Central memory CD8-positive, alpha-beta T cell (primary cell): ENCODE results near the gene NOL4L.
A peak's percentile ranks its signal among the peaks of the same experiment; 100 is the strongest.

Source experiments
- ATAC-seq: fragments of 150-1000 bp; cut with Tn5 transposase; replicated peaks from 2 replicates; pipeline ENCODE4 v1.10.0; 2022; ENCODE audit warnings: mild to moderate bottlenecking, moderate FRiP score, moderate number of reproducible peaks; ENCODE audit not compliant: poor library complexity, severe bottlenecking; ENCODE audit errors: extremely low read depth
- DNase-seq, 2 donors: peaks; one replicate each; pipeline ENCODE4 v3.0.0; 2021; ENCODE audit warnings: low spot score in 2 of 2
- H3K27ac Mint-ChIP-seq: one replicate; pipeline ENCODE4 v1.8.0; 2022; ENCODE audit warnings: low read depth, mild to moderate bottlenecking, moderate library complexity, mixed read lengths
- H3K27me3 Mint-ChIP-seq: one replicate; pipeline ENCODE4 v1.8.0; 2022; ENCODE audit warnings: mixed read lengths
- H3K36me3 Mint-ChIP-seq: one replicate; pipeline ENCODE4 v1.8.0; 2022; ENCODE audit warnings: mild to moderate bottlenecking, moderate library complexity, mixed read lengths; ENCODE audit not compliant: insufficient read depth
- H3K4me1 Mint-ChIP-seq: one replicate; pipeline ENCODE4 v1.8.0; 2022; ENCODE audit warnings: mixed read lengths
- H3K4me3 Mint-ChIP-seq: one replicate; pipeline ENCODE4 v1.8.0; 2022; ENCODE audit warnings: mild to moderate bottlenecking, moderate library complexity, mixed read lengths
- H3K9me3 Mint-ChIP-seq: one replicate; pipeline ENCODE4 v1.8.0; 2022; ENCODE audit warnings: mixed read lengths

Gene NOL4L

DNA sequence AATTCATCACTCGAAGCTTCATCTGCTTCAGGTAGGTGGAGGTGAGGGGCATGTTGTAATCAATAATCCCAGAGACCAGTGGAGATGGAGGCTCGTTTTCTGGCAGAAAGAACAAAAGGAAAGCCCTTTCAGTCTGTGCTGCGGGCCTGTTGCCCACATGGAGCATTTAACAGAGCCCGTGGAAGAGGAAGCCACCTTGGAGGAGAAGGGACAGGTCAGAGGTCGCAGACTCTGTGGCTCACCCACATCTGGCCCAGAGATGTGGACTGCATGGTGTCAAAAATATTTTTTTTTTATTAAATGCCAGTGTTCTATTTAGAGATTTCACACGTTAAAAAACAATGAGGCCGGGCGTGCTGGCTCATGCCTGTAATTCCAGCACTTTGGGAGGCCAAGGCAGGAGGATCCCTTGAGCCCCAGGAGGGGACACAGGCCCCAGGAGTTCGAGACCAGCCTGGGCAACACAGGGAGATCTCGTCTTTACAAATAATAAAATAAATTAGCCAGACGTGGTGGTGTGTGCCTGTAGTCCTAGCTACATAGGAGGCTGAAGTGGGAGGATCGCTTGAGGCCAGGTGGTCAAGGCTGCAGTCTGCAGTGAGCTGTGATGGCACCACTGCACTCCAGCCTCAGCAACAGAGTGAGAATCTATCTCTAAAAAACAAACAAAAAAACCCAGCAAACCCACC is 73.6 kb downstream of the NOL4L start:
- Mint-ChIP-seq H3K36me3 (peaks cover 23% of the 10 kb centered on the region), H3K4me1 (peaks cover 57% of the 10 kb centered on the region), H3K27ac (peak overlapping the region; percentile 84), H3K9me3 (no peaks in the 10 kb centered on the region), H3K4me3 (peak overlapping the region; percentile 67), H3K27me3 (no peaks in the 10 kb centered on the region)
- ATAC-seq (no peak), DNase-seq (no peak)

DNA sequence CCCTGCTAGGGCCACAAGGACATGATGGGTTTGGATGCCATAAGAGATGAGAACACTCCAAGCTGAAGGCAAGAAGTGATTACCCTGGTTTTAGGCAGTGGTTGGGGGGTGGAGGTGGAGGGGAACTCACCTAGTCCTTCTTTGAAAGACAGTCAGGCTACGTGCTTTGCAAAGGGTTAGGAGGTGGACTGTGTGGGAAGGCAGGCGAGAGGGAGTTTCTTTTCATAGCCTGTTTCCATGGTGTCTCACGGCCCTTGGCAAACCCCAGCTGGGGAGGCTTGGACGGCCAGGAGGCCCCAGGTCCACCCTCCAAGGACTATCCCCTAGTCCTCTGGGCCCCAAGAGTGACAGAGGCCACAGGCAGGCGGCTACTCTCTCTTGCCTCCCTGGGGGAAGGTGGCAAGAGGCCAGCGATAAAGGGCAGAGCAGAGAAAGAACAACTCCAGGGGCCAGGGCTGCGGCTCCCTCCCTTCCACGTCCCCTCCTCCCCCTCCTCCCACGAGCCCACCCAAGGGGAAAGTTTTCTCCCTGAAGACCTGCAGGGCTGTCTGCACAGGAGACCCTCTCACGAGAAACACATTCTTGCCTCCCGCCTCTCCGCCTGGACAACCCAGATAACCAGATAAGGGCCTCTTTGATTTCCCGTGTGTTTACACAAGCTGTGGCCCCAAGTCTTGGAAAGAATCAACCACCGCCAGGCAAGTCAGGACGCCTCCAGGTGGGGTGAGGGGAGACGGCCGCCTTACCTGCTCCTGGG is 74.4 kb downstream of the NOL4L start:
- ATAC-seq (peak; percentile 14), DNase-seq (no peak)
- Mint-ChIP-seq H3K27ac (peak overlapping the region; percentile 84), H3K4me1 (peaks cover 50% of the 10 kb centered on the region), H3K4me3 (peak overlapping the region; percentile 67), H3K27me3 (no peaks in the 10 kb centered on the region), H3K9me3 (no peaks in the 10 kb centered on the region), H3K36me3 (peaks cover 21% of the 10 kb centered on the region)

GRCh38 chr20:32510120-32510600 is 75.0 kb downstream of the NOL4L start:
- H3K27ac Mint-ChIP-seq, result peak overlapping the region; percentile 81
- H3K9me3 Mint-ChIP-seq, result no peaks in the 10 kb centered on the region
- peaks cover 21% of the 10 kb centered on the region for H3K36me3 Mint-ChIP-seq
- no peak for DNase-seq
- H3K4me3 Mint-ChIP-seq, result peak overlapping the region; percentile 67
- H3K27me3 Mint-ChIP-seq, result no peaks in the 10 kb centered on the region
- ATAC-seq, result peak; percentile 20
- H3K4me1 Mint-ChIP-seq, result peaks cover 45% of the 10 kb centered on the region

GRCh38 chr20:32509639-32510066 is 75.5 kb downstream of the NOL4L start:
- DNase-seq (peak; percentile 43), ATAC-seq (peak; percentile 80)
- Mint-ChIP-seq H3K27me3 (no peaks in the 10 kb centered on the region), H3K36me3 (peaks cover 19% of the 10 kb centered on the region), H3K27ac (peak overlapping the region; percentile 81), H3K4me3 (peak overlapping the region; percentile 67), H3K9me3 (no peaks in the 10 kb centered on the region), H3K4me1 (peaks cover 40% of the 10 kb centered on the region)

DNA sequence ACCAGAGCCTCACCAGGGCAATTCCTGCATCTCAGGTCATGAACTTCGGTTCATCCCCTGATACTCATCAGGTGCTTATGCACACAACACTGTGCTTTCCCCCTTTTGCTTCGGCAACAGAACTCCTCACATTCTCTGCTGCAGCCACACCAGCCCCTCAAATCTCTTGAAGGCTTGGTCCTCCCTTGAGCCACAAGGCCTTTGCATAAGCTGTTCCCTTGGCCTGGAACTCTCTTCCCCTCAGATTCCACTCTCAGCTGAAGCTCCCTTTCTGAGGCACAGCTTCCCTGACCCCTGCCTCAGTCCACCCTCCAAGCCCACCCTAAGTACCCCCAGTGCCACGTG is 76.4 kb downstream of the NOL4L start:
- Mint-ChIP-seq H3K27me3 (no peaks in the 10 kb centered on the region), H3K9me3 (no peaks in the 10 kb centered on the region), H3K4me3 (no peak overlapping the region), H3K36me3 (peaks cover 22% of the 10 kb centered on the region), H3K27ac (peak overlapping the region; percentile 81), H3K4me1 (peaks cover 41% of the 10 kb centered on the region)
- ATAC-seq (no peak), DNase-seq (no peak)

DNA sequence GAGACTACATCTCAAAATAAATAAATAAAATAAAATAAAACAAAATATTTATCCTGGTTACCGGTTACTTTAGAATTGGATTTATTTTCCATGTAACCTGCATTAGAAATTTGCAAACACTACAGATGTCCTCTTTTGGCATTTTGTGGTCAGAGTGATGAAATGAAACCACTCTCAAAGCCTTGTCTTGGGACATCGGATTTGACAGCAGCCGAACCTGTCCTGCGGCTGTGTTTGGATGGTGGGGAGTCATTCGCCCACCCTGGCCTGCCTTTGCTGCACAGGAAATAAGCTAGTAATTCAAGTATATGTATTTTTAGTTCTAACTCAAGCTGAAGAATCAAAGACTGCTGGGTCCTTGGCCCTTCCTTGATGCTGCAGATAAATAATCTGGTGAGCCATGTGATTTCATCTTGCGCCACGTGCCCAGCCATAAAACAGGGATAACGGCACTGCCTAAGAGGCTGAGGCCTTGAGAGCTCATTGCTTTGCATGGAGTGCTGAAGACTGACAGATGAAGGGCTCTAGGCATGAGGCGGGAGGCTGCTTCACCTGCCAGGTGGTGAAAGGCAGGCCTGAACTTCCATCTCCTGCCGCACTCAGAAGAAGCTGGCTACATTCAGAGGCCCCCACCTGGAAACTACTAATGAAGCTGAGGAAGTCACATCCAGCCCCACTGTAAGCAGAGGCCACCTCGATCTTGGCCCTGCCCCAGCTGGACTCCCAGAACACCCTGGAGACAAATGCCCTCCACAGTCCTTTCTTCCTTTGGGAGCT is 76.9 kb downstream of the NOL4L start:
- no peak for ATAC-seq
- H3K4me1 Mint-ChIP-seq, result peaks cover 42% of the 10 kb centered on the region
- no peak overlapping the region for H3K27ac Mint-ChIP-seq

DNA sequence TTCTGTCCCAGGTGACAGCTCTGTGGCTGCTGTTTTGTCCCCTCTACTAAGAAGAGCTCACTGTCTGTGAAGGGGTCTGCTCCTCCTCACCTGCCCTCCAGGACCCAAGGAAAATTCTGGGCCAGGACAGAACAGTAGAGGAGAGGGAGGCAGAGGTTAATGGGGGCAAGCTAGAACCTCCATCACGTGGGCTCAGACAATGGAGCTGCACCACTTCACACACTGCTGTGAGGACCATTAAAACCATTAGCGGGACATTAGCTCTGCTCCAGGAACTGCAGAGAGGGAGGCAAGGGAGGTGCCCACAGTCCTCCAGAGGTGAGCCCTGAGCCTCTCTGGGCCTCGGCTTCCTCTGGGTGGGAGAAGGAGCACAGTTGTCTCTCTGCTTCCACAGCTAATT is 78.4 kb downstream of the NOL4L start:
- DNase-seq, result no peak
- Mint-ChIP-seq H3K36me3 (peaks cover 21% of the 10 kb centered on the region), H3K27ac (peak overlapping the region; percentile 35), H3K27me3 (no peaks in the 10 kb centered on the region), H3K9me3 (no peaks in the 10 kb centered on the region), H3K4me1 (peaks cover 39% of the 10 kb centered on the region), H3K4me3 (no peak overlapping the region)
- ATAC-seq, result no peak

More for the DNA sequence above, 76.9 kb downstream of the NOL4L start:
- no peak for DNase-seq
- Mint-ChIP-seq H3K36me3 (peaks cover 24% of the 10 kb centered on the region), H3K4me3 (no peak overlapping the region), H3K9me3 (no peaks in the 10 kb centered on the region), H3K27me3 (no peaks in the 10 kb centered on the region)

DNA sequence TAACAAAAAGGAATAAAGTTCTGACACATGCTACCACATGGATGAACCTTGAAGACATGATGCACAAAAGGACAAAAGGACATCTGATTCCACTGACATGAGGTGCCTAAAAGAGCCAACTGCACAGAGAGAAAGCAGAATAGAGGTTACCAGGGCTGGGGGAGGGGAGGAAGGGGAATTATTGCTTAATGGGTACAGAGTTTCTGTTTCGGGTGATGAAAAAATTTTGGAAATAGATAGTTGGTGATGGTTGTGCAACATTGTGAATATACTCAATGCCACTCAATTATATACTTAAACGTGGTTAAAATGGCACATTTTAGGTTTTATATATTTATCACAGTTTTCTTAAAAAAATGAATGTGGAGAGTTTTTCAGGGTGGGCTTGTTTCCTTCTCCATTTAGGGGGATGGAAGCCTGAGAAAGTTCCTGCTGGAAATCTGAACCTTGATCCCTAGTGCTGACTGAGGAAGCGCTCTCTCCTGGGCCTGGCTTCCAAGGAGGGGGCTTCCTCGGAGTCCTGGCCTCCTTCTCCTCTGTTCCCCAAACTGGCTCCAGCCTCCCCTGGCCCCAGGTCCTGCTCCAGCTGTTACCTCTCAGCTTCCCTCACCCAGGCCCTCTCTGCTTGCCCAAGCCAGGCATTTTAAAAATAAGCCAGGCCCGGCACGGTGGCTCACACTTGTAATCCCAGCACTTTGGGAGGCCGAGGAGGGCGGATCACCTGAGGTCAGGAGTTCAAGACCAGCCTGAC is 79.2 kb downstream of the NOL4L start:
- Mint-ChIP-seq H3K4me3 (no peak overlapping the region), H3K9me3 (no peaks in the 10 kb centered on the region), H3K27me3 (no peaks in the 10 kb centered on the region), H3K4me1 (peaks cover 44% of the 10 kb centered on the region), H3K36me3 (peaks cover 20% of the 10 kb centered on the region), H3K27ac (peak overlapping the region; percentile 35)
- DNase-seq, result no peak
- ATAC-seq, result no peak

GRCh38 chr20:32501709-32502108 is 83.4 kb downstream of the NOL4L start:
- H3K4me1 Mint-ChIP-seq, result peaks cover 30% of the 10 kb centered on the region
- peak overlapping the region; percentile 64 for H3K27ac Mint-ChIP-seq
- no peak for ATAC-seq
- H3K27me3 Mint-ChIP-seq, result no peaks in the 10 kb centered on the region
- no peaks in the 10 kb centered on the region for H3K9me3 Mint-ChIP-seq
- peaks cover 18% of the 10 kb centered on the region for H3K36me3 Mint-ChIP-seq
- no peak for DNase-seq
- H3K4me3 Mint-ChIP-seq, result no peak overlapping the region

DNA sequence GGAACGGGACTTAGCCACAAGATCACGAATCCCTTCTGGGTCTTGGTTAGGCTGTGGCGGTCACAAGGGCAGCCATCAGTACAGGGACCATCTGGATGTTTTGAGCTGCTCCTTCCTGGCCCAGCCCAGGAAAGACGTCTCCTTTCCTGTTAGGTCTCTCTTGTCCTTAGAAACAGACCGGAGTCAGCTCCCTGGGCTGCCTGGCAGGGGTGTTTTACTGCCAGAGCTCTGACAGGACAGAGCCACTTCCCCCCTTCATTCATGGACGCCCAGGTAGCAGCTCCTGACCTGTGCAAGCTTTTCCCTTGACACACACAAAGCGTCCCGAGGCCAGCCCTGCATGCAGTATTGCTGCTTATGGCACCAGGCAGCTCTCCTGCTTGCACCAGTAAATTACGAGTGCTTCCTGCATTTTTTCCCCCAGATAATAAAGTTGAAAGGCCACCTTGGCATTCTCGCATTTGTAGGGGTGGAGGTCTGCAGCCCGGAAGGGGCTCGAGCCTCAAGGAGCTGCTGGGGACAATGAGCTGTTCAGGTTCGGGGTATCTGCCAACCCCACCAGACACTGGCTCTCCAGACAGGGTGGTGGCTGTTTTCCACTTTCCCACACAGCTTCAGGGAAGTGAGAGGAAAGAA is 87.4 kb downstream of the NOL4L start:
- H3K9me3 Mint-ChIP-seq, result no peaks in the 10 kb centered on the region
- peaks cover 42% of the 10 kb centered on the region for H3K4me1 Mint-ChIP-seq
- no peaks in the 10 kb centered on the region for H3K27me3 Mint-ChIP-seq
- no peak overlapping the region for H3K27ac Mint-ChIP-seq
- no peak for ATAC-seq
- peaks cover 7% of the 10 kb centered on the region for H3K36me3 Mint-ChIP-seq
- no peak overlapping the region for H3K4me3 Mint-ChIP-seq
- DNase-seq, result no peak

- no peak for DNase-seq
- Mint-ChIP-seq H3K27ac (no peak overlapping the region), H3K9me3 (no peaks in the 10 kb centered on the region), H3K4me3 (no peak overlapping the region), H3K4me1 (peaks cover 45% of the 10 kb centered on the region), H3K27me3 (no peaks in the 10 kb centered on the region), H3K36me3 (peaks cover 11% of the 10 kb centered on the region)
- no peak for ATAC-seq
Observed at GRCh38 chr20:32496811-32497533, 88.2 kb downstream of the NOL4L start.
